Measurements from ENCODE around the gene RIOK1.

Gene RIOK1

DNA sequence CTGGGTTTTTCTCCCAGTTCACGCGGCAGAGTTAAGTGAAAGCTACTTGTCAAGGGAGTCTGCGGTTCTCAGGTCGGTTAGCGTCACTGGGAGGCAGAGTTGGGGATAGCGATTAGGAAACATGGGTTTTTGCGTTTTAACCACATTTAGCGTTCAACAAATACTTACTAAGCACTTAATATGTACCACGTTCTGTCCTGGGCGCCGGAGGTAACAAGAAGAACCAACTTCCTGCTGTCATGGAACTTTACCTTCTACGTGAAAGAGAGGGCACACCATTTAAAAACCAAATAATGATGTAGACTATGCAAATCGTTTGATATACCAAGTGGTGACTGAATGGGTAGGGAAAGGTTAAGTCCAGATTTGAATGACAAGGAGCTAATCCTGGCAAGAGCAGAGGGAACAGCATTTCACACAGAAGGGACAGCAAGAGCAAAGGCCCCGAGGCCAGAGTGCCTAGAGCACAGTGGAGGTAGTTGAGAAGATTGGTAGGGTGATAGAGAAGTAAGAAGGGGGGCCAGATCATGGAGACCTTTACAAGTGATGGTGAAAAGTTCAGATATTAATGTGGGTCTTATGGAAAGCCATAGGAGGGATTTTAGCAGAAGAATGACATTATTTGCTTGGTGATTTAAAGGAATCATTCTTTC, 744 bp downstream of the RIOK1 start:
- CTCF ChIA-PET: interaction anchor here (1.2 to 6.1 kb wide), 5 partner anchors 75 to 714 kb away, joined by 4 to 25 read pairs (median 6); no protein-coding TSS in a partner anchor
- POLR2A ChIA-PET: no interaction called here
- no peak for DNase-seq (ENCODE audit: extremely low spot score)
- no peak for TF ChIP-seq CTCF (IDR thresholded peaks at IDR 0.05; ENCODE audit: control extremely low read depth, extremely low read depth, low read depth, missing control alignments)

- DNase-seq (ENCODE audit: extremely low spot score): no peak
- ChIA-PET POLR2A (no interaction called here), CTCF (interaction anchor here (1.0 to 6.1 kb wide), 3 partner anchors 20 to 116 kb away, joined by 3 to 25 read pairs (median 4); no protein-coding TSS in a partner anchor)
- no peak for TF ChIP-seq CTCF (IDR thresholded peaks at IDR 0.05; ENCODE audit: control extremely low read depth, extremely low read depth, low read depth, missing control alignments)
Measured at GRCh38 chr6:7391151-7391550, 1.5 kb downstream of the RIOK1 start.

DNA sequence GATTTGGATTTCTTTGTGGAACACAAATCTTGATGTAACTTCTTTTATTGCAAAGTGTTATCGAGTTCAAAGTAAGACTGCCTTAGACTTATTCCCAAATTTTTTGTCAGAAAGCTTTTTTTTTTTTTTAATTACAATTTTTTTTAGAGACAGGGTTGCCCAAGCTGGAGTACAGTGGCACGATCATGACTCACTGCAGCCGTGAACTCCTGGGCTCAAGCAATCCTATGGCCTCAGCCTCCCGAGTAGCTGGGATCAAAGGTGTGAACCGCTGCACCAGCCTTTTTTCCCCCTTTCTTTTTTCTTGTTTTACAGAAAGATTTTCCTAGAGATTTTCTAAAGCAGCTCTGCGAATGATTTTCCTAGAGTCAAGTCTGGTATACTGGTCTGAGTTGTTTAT, 2.8 kb downstream of the RIOK1 start:
- ChIA-PET CTCF (interaction anchor here (2.9 to 6.1 kb wide), 2 partner anchors 12 to 117 kb away, joined by 8 to 25 read pairs; no protein-coding TSS in a partner anchor), POLR2A (interaction anchor here (1.2 kb wide), 1 partner anchor 8 kb away, joined by 4 read pairs; no protein-coding TSS in a partner anchor)
- DNase-seq (ENCODE audit: extremely low spot score): no peak
- no peak for TF ChIP-seq CTCF (IDR thresholded peaks at IDR 0.05; ENCODE audit: control extremely low read depth, extremely low read depth, low read depth, missing control alignments)

- no peak for TF ChIP-seq CTCF (IDR thresholded peaks at IDR 0.05; ENCODE audit: control extremely low read depth, extremely low read depth, low read depth, missing control alignments)
- ChIA-PET CTCF (interaction anchor here (1.0 kb wide), 1 partner anchor 85 kb away, joined by 4 read pairs; no protein-coding TSS in a partner anchor), POLR2A (interaction anchor here (0.7 kb wide), 1 partner anchor 9 kb away, joined by 4 read pairs; no protein-coding TSS in a partner anchor)
- no peak for DNase-seq (ENCODE audit: extremely low spot score)
Measured at GRCh38 chr6:7401075-7401474, 11.5 kb downstream of the RIOK1 start.

- DNase-seq (ENCODE audit: extremely low spot score): no peak
- no peak for TF ChIP-seq CTCF (IDR thresholded peaks at IDR 0.05; ENCODE audit: control extremely low read depth, extremely low read depth, low read depth, missing control alignments)
- POLR2A ChIA-PET: no interaction called here
- CTCF ChIA-PET: no interaction called here
Measured at GRCh38 chr6:7402716-7403115, 13.1 kb downstream of the RIOK1 start.

DNA sequence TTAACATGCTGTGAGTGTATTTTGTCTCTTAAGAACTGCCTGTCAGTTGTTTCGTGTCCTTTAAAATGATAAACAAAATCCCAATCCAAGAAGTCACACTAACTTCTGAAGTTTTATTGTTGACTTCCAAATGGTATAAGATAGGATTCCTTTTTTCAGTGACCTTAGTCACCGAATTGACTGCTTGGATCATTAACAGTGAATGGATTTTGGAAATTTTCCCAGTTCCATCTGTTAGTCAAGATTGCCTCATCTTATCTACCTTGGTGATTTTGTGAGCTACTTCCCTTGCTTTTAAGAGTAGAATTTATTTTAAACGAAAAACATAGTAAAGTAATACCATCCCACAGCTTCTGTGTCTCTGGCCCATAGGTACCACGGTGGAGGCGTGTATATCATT, 14.9 kb downstream of the RIOK1 start:
- ChIA-PET POLR2A (no interaction called here), CTCF (interaction anchor here (1.3 to 1.5 kb wide), 2 partner anchors 11 to 22 kb away, joined by 3 to 8 read pairs; no protein-coding TSS in a partner anchor)
- no peak for DNase-seq (ENCODE audit: extremely low spot score)
- TF ChIP-seq CTCF (IDR thresholded peaks at IDR 0.05; ENCODE audit: control extremely low read depth, extremely low read depth, low read depth, missing control alignments): no peak
